Measurements from ENCODE around the gene PGS1.

DNA sequence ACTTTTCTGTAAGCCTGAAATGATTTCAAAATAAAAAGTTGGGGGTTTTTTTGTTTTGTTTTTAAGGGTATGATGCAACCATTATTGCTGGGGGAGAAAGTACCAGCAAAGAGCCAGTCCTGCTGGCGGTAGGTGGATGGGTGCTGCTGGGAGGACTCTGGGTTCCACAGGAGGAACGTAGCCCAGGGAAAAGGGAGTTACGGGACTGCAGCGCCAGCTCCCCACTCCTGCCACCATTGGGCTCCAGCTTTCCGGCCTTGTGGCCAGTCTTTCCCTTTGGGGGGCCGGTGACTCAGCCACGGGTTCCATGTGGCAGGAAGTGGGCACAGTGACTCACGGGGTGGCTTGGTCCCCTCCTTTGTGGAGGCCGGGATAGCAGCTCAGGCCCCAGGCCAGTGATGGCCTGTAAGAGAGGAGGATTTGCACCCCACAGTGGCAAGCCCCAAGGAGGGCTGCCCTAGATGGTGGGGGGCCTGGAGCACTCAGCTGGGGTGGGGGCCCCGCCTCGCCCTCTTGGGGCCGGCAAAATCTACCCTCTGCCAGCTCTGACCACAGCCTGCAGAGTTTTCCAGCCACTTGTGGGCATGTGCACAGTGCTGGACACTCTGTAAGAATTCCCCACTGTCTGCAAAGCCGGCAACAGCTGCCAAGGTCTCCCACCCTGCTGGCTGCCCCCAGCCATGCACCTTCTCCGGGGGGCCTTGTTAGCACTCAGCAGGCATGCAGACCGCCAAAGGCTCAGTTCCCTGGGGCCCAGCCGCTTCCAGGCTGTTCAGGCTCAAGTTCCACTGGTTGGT lies 49.0 kb upstream of the PGS1 start:
- TF ChIP-seq, protein P1, sequence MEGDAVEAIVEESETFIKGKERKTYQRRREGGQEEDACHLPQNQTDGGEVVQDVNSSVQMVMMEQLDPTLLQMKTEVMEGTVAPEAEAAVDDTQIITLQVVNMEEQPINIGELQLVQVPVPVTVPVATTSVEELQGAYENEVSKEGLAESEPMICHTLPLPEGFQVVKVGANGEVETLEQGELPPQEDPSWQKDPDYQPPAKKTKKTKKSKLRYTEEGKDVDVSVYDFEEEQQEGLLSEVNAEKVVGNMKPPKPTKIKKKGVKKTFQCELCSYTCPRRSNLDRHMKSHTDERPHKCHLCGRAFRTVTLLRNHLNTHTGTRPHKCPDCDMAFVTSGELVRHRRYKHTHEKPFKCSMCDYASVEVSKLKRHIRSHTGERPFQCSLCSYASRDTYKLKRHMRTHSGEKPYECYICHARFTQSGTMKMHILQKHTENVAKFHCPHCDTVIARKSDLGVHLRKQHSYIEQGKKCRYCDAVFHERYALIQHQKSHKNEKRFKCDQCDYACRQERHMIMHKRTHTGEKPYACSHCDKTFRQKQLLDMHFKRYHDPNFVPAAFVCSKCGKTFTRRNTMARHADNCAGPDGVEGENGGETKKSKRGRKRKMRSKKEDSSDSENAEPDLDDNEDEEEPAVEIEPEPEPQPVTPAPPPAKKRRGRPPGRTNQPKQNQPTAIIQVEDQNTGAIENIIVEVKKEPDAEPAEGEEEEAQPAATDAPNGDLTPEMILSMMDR (IDR thresholded peaks at IDR 0.05), result peak in 1 of 5 experiments; percentile 23
- TF ChIP-seq EP300 (IDR thresholded peaks at IDR 0.05) (peak in 1 of 2 donors; percentile 32), POLR2A (IDR thresholded peaks at IDR 0.05) (no peak)

All from tibial nerve (tissue), 4 donors.